Measurements from ENCODE around the gene BCAP29.

Gene BCAP29

GRCh38 chr7:107581387-107582013, 1.5 kb downstream of the BCAP29 start:
- Histone ChIP-seq H3K4me3 (ENCODE audit: low read depth in 1 of 5, low read length in 5 of 5) (peak overlapping the region in 3 of 5 donors; percentile 85 to 94 (median 88)), H3K27me3 (ENCODE audit: control insufficient read depth in 5 of 5, insufficient read depth in 4 of 5, low read length in 5 of 5) (no peaks in the 10 kb centered on the region), H3K9me3 (ENCODE audit: control insufficient read depth in 5 of 5, low read length in 5 of 5) (no peaks in the 10 kb centered on the region), H3K27ac (ENCODE audit: low read depth, low read length) (peak overlapping the region; percentile 92), H3K9ac (ENCODE audit: low read length in 5 of 5) (peak overlapping the region; percentile 57 to 94 (median 91)), H3K4me1 (ENCODE audit: control insufficient read depth in 5 of 5, insufficient read depth in 5 of 5, low read length in 5 of 5) (peaks cover 3 to 27% (median 24%) of the 10 kb centered on the region in 5 donors), H3K36me3 (ENCODE audit: control insufficient read depth in 5 of 5, insufficient read depth in 5 of 5, low read length in 5 of 5) (peaks cover 9 to 17% (median 12%) of the 10 kb centered on the region in 5 donors)

- H3K4me1 ChIP-seq (ENCODE audit: control insufficient read depth in 5 of 5, insufficient read depth in 5 of 5, low read length in 5 of 5) = peaks cover 3 to 27% (median 24%) of the 10 kb centered on the region in 5 donors
- H3K4me3 ChIP-seq (ENCODE audit: low read depth in 1 of 5, low read length in 5 of 5) = no peak overlapping the region
- H3K27ac ChIP-seq (ENCODE audit: low read depth, low read length) = no peak overlapping the region
- H3K27me3 ChIP-seq (ENCODE audit: control insufficient read depth in 5 of 5, insufficient read depth in 4 of 5, low read length in 5 of 5) = no peaks in the 10 kb centered on the region
- peaks cover 9 to 21% (median 16%) of the 10 kb centered on the region in 5 donors for H3K36me3 ChIP-seq (ENCODE audit: control insufficient read depth in 5 of 5, insufficient read depth in 5 of 5, low read length in 5 of 5)
- no peaks in the 10 kb centered on the region for H3K9me3 ChIP-seq (ENCODE audit: control insufficient read depth in 5 of 5, low read length in 5 of 5)
- H3K9ac ChIP-seq (ENCODE audit: low read length in 5 of 5) = no peak overlapping the region
Observed at GRCh38 chr7:107582875-107583274, 2.8 kb downstream of the BCAP29 start.

DNA sequence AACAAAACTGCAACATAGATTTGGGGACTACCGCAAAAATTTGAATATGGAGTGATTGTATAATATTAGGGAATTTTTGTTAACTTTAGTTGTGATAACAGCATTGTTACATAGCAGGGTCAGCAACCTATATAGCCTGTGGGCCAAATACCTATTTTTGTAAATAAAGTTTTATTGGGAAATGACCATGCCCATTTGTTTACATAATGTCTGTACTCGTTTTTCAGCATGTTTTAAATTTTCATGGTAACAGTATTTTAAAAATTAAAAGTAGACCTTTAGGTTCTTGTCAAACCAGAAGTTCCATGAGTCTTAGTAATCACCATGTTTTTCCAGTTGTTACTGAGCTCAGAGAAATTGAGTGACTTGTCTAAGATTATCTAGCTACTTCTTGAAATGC, 4.7 kb downstream of the BCAP29 start:
- Histone ChIP-seq H3K27me3 (ENCODE audit: control insufficient read depth in 5 of 5, insufficient read depth in 4 of 5, low read length in 5 of 5) (no peaks in the 10 kb centered on the region), H3K9ac (ENCODE audit: low read length in 5 of 5) (no peak overlapping the region), H3K27ac (ENCODE audit: low read depth, low read length) (no peak overlapping the region), H3K9me3 (ENCODE audit: control insufficient read depth in 5 of 5, low read length in 5 of 5) (no peaks in the 10 kb centered on the region), H3K4me3 (ENCODE audit: low read depth in 1 of 5, low read length in 5 of 5) (no peak overlapping the region), H3K36me3 (ENCODE audit: control insufficient read depth in 5 of 5, insufficient read depth in 5 of 5, low read length in 5 of 5) (peaks cover 9 to 21% (median 16%) of the 10 kb centered on the region in 5 donors), H3K4me1 (ENCODE audit: control insufficient read depth in 5 of 5, insufficient read depth in 5 of 5, low read length in 5 of 5) (peaks cover 3 to 24% (median 19%) of the 10 kb centered on the region in 5 donors)

DNA sequence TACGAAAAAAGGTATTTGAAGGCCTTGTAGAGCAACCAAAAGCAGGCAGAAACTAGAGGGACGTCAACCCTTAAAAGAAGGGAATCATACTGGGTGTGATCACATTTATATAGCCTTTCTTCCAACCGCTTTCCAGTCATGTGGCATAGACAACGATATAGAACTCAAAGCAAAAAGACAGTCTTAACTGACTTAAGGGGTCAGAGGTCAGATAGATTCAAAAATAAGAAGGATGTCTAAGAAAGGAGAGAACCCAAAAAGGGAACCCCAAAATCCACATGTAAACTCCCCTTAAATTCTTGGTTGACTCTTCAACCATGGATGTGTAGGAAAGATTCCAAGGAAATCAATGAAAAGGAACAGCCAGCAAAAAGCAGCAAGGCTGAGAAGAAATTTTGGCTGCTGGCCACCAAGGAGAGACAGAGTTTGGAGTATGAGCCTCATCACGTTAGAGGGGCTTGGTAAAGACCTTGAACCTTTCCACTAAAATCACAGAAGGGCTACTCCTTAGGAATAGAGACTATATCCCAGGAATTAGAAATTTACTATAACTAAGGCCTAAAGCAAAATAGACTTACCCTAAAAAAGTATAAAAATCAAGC, 8.6 kb downstream of the BCAP29 start:
- no peak overlapping the region for H3K27ac ChIP-seq (ENCODE audit: low read depth, low read length)
- H3K9ac ChIP-seq (ENCODE audit: low read length in 5 of 5) = no peak overlapping the region
- H3K9me3 ChIP-seq (ENCODE audit: control insufficient read depth in 5 of 5, low read length in 5 of 5) = no peaks in the 10 kb centered on the region
- peaks cover 16 to 21% (median 17%) of the 10 kb centered on the region in 5 donors for H3K36me3 ChIP-seq (ENCODE audit: control insufficient read depth in 5 of 5, insufficient read depth in 5 of 5, low read length in 5 of 5)
- H3K27me3 ChIP-seq (ENCODE audit: control insufficient read depth in 5 of 5, insufficient read depth in 4 of 5, low read length in 5 of 5) = no peaks in the 10 kb centered on the region
- no peaks in the 10 kb centered on the region for H3K4me1 ChIP-seq (ENCODE audit: control insufficient read depth in 5 of 5, insufficient read depth in 5 of 5, low read length in 5 of 5)
- no peak overlapping the region for H3K4me3 ChIP-seq (ENCODE audit: low read depth in 1 of 5, low read length in 5 of 5)

- Histone ChIP-seq H3K27ac (ENCODE audit: low read depth, low read length) (no peak overlapping the region), H3K9me3 (ENCODE audit: control insufficient read depth in 5 of 5, low read length in 5 of 5) (no peaks in the 10 kb centered on the region), H3K4me1 (ENCODE audit: control insufficient read depth in 5 of 5, insufficient read depth in 5 of 5, low read length in 5 of 5) (peaks cover 0 to 11% (median 0%) of the 10 kb centered on the region in 5 donors), H3K36me3 (ENCODE audit: control insufficient read depth in 5 of 5, insufficient read depth in 5 of 5, low read length in 5 of 5) (peaks cover 12 to 27% (median 20%) of the 10 kb centered on the region in 5 donors), H3K9ac (ENCODE audit: low read length in 5 of 5) (no peak overlapping the region), H3K27me3 (ENCODE audit: control insufficient read depth in 5 of 5, insufficient read depth in 4 of 5, low read length in 5 of 5) (no peaks in the 10 kb centered on the region), H3K4me3 (ENCODE audit: low read depth in 1 of 5, low read length in 5 of 5) (no peak overlapping the region)
Observed at GRCh38 chr7:107591421-107591820, 11.4 kb downstream of the BCAP29 start.

- no peak overlapping the region for H3K27ac ChIP-seq (ENCODE audit: low read depth, low read length)
- peaks cover 12 to 34% (median 26%) of the 10 kb centered on the region in 5 donors for H3K36me3 ChIP-seq (ENCODE audit: control insufficient read depth in 5 of 5, insufficient read depth in 5 of 5, low read length in 5 of 5)
- peaks cover 0 to 18% (median 0%) of the 10 kb centered on the region in 5 donors for H3K4me1 ChIP-seq (ENCODE audit: control insufficient read depth in 5 of 5, insufficient read depth in 5 of 5, low read length in 5 of 5)
- no peaks in the 10 kb centered on the region for H3K9me3 ChIP-seq (ENCODE audit: control insufficient read depth in 5 of 5, low read length in 5 of 5)
- H3K4me3 ChIP-seq (ENCODE audit: low read depth in 1 of 5, low read length in 5 of 5) = no peak overlapping the region
- no peaks in the 10 kb centered on the region for H3K27me3 ChIP-seq (ENCODE audit: control insufficient read depth in 5 of 5, insufficient read depth in 4 of 5, low read length in 5 of 5)
- no peak overlapping the region for H3K9ac ChIP-seq (ENCODE audit: low read length in 5 of 5)
Observed at GRCh38 chr7:107592361-107593024, 12.4 kb downstream of the BCAP29 start.

GRCh38 chr7:107593025-107593410, 13.0 kb downstream of the BCAP29 start:
- H3K4me1 ChIP-seq (ENCODE audit: control insufficient read depth in 5 of 5, insufficient read depth in 5 of 5, low read length in 5 of 5) = peaks cover 0 to 18% (median 0%) of the 10 kb centered on the region in 5 donors

DNA sequence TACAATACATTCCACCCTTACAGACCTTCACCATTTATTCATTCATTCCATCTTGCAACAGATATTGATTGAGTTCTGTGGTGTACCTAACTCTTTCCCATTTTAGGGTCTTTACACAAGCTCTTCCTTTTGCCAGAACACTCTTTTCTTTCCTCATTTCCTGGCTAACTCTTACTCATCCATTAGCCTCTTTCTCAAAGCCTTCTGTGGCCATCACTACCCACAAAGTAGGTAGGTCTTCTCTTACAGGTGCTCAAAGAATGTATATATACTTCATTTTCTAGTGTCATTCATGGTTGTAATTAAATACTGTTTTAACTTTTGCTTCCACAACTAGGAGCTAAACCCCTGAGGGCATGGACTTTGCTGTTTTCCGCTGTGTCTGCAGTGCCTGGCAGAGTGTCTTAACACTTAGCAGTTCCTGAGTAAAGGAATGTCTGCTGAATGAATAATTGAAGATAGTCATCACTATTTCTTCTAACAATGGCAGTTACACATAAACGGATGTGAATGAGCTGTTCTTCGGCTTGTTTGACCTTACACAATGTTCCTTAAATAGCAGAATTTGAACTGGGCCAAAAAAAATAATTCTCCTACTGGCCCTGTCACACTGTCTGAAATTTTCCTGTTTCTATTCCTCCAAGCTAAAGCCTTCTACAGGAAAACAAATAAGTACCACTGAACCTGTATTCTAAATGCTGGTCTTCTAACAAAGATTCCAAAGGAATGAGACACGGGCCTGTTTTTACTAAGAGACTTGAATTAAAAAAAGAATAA, 15.1 kb downstream of the BCAP29 start:
- no peaks in the 10 kb centered on the region for H3K27me3 ChIP-seq (ENCODE audit: control insufficient read depth in 5 of 5, insufficient read depth in 4 of 5, low read length in 5 of 5)
- H3K4me1 ChIP-seq (ENCODE audit: control insufficient read depth in 5 of 5, insufficient read depth in 5 of 5, low read length in 5 of 5) = peaks cover 0 to 18% (median 0%) of the 10 kb centered on the region in 5 donors
- H3K4me3 ChIP-seq (ENCODE audit: low read depth in 1 of 5, low read length in 5 of 5) = no peak overlapping the region
- no peak overlapping the region for H3K9ac ChIP-seq (ENCODE audit: low read length in 5 of 5)
- peak overlapping the region; percentile 38 for H3K27ac ChIP-seq (ENCODE audit: low read depth, low read length)
- H3K9me3 ChIP-seq (ENCODE audit: control insufficient read depth in 5 of 5, low read length in 5 of 5) = no peaks in the 10 kb centered on the region
- peaks cover 20 to 48% (median 24%) of the 10 kb centered on the region in 5 donors for H3K36me3 ChIP-seq (ENCODE audit: control insufficient read depth in 5 of 5, insufficient read depth in 5 of 5, low read length in 5 of 5)

More at GRCh38 chr7:107593025-107593410, 13.0 kb downstream of the BCAP29 start:
- H3K4me3 ChIP-seq (ENCODE audit: low read depth in 1 of 5, low read length in 5 of 5) = no peak overlapping the region
- no peak overlapping the region for H3K27ac ChIP-seq (ENCODE audit: low read depth, low read length)
- no peak overlapping the region for H3K9ac ChIP-seq (ENCODE audit: low read length in 5 of 5)
- H3K27me3 ChIP-seq (ENCODE audit: control insufficient read depth in 5 of 5, insufficient read depth in 4 of 5, low read length in 5 of 5) = no peaks in the 10 kb centered on the region
- no peaks in the 10 kb centered on the region for H3K9me3 ChIP-seq (ENCODE audit: control insufficient read depth in 5 of 5, low read length in 5 of 5)
- peaks cover 16 to 40% (median 27%) of the 10 kb centered on the region in 5 donors for H3K36me3 ChIP-seq (ENCODE audit: control insufficient read depth in 5 of 5, insufficient read depth in 5 of 5, low read length in 5 of 5)

- Histone ChIP-seq H3K4me3 (ENCODE audit: low read depth in 1 of 5, low read length in 5 of 5) (no peak overlapping the region), H3K27ac (ENCODE audit: low read depth, low read length) (no peak overlapping the region), H3K27me3 (ENCODE audit: control insufficient read depth in 5 of 5, insufficient read depth in 4 of 5, low read length in 5 of 5) (no peaks in the 10 kb centered on the region), H3K36me3 (ENCODE audit: control insufficient read depth in 5 of 5, insufficient read depth in 5 of 5, low read length in 5 of 5) (peaks cover 31 to 63% (median 41%) of the 10 kb centered on the region in 5 donors), H3K9ac (ENCODE audit: low read length in 5 of 5) (no peak overlapping the region), H3K9me3 (ENCODE audit: control insufficient read depth in 5 of 5, low read length in 5 of 5) (no peaks in the 10 kb centered on the region), H3K4me1 (ENCODE audit: control insufficient read depth in 5 of 5, insufficient read depth in 5 of 5, low read length in 5 of 5) (peaks cover 0 to 18% (median 0%) of the 10 kb centered on the region in 5 donors)
Observed at GRCh38 chr7:107596881-107597581, 17.0 kb downstream of the BCAP29 start.
